ENCODE data around the gene NBPF3.

NBPF3 gene

DNA sequence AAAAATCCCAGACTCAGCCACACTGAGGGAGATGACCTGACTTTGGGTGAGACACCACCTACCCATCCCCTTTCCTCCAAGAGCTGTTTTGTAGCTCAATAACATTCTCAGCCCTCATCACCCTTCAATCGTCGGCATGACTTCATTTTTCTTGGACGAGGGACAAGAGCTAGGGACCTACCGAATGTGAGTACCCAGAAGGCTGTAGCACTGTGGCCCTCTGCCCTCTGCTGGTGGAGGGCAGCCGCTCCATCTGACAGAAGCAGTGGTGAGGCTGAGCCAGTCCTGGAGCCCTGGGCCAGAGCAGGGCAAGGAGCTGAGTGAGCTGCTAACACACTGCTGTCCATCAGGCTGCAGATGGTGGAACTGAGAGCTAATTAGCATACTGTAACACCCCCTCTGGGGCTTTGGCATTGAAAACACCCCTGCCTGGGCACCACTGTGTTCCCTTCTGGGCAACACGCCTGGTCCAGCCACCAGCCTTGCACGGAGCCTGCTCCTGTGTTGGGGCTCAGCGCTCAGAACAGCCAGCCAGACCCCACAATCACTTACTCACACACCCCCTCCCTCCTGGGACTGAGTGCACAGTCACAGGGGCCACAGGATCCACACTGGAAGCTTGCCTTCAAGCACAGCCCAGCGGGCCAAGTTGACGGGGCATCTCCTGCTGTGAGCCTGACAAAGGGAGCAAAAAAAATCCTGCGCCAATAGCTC, 51.0 kb downstream of the NBPF3 start:
- TF ChIP-seq, protein P1, sequence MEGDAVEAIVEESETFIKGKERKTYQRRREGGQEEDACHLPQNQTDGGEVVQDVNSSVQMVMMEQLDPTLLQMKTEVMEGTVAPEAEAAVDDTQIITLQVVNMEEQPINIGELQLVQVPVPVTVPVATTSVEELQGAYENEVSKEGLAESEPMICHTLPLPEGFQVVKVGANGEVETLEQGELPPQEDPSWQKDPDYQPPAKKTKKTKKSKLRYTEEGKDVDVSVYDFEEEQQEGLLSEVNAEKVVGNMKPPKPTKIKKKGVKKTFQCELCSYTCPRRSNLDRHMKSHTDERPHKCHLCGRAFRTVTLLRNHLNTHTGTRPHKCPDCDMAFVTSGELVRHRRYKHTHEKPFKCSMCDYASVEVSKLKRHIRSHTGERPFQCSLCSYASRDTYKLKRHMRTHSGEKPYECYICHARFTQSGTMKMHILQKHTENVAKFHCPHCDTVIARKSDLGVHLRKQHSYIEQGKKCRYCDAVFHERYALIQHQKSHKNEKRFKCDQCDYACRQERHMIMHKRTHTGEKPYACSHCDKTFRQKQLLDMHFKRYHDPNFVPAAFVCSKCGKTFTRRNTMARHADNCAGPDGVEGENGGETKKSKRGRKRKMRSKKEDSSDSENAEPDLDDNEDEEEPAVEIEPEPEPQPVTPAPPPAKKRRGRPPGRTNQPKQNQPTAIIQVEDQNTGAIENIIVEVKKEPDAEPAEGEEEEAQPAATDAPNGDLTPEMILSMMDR (IDR thresholded peaks at IDR 0.05; ENCODE audit: extremely low read depth, missing control alignments): peak; percentile 28
- no peak for DNase-seq (ENCODE audit: low spot score)

DNA sequence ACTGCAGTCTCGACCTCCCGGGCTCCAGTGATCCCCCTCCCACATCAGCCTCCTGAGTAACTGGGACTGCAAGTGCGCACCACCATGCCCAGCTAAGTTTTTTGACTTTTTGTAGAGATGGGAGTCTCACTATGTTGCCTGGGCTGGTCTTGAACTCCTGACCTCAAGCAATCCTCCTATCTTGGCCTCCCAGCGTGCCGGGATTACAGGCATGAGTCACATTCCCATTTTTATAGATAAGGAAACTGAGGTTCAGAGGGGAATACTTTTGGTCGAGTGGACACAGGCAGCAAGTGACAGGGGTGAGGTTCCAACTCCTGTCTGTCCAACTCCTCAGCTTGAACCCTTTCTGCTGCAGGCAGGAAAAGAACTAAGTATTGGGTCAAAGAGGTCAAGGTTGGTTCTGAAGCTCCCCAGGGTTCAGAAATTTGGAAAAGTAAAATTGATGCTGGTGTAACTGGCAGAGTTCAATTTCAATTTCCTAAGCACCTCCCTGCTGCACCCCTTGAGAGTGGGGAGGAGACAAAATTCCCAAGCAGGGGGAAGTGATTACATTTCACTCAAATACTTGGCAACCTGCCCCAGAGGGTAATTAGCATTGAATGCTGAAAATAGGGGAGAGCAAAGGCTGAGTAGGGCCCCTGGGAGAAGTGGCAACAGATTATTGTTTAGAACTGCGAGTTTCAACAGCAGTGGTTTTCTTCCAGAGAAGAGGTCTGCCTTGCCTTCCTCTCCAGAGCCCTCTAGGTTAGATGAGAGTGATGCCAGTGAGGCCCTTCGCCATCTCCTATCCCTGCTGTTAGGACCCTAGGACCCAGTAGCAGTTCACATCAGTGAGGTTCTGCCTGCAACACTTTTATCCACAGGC, 51.8 kb downstream of the NBPF3 start:
- DNase-seq (ENCODE audit: low spot score): no peak
- TF ChIP-seq, protein P1 (IDR thresholded peaks at IDR 0.05; ENCODE audit: extremely low read depth, missing control alignments): no peak

DNA sequence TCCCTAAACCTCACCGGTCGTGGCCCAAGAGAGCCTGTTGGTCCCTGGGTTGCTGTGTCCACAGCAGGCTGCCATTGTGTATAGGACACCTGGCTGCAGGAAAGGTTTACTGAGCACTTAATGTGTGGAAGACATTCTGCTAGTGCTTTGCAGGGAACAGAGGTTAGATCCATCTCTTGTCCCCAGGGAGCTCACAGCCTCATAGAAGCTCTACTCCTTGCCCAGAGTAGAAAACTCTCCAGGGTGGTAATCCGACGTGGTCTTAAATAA, 52.4 kb downstream of the NBPF3 start:
- DNase-seq (ENCODE audit: low spot score): no peak
- TF ChIP-seq, protein P1 (IDR thresholded peaks at IDR 0.05; ENCODE audit: extremely low read depth, missing control alignments): no peak

DNA sequence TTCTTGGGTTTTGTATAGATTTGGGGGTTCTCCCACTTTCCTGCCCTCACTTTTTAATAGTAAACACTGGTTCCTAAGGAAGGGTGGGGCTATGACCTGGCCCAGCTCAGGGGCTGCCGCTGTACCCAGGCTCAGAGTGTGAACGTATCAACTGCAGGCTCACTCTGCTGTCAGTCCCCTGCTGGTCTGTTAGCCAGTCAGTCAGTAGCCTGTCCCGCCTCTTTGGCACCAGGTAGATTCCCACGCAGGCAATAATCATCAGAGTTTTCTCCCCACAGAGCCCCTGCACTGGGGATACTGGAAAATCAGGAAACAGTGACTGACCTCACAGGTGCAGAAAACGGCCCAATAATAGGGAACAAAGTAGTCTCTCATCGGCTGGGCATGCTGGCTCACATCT, 54.3 kb downstream of the NBPF3 start:
- DNase-seq (ENCODE audit: low spot score): no peak
- TF ChIP-seq, protein P1 (IDR thresholded peaks at IDR 0.05; ENCODE audit: extremely low read depth, missing control alignments): no peak

DNA sequence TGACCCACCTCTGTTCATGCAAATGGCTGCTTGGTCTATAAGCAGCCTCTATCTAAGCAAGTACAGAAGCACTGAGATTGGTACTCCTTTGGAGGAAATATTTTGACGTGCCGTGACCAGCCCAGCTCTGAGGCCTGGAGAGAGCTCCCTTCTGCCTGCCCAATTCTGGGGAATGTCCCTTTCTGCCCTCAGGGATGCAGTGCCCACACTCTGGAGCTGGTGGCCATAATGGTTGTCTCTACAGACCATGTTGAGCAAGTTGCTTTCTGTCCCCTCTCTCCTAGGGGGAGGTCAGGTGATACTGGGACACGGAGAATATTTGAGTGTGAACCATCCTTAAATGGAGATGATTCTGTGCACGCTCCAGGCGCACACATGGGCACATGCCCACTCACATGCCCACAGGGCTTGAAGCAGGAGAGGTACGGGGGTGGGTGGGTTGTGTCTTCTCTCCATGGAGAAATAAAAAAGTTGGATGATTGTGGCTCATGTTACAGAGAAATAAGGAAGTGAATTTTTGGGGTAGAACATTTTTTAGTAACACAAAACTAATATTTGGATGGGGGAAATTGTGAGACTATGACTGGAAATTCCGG, 55.4 kb downstream of the NBPF3 start:
- no peak for DNase-seq (ENCODE audit: low spot score)
- TF ChIP-seq, protein P1 (IDR thresholded peaks at IDR 0.05; ENCODE audit: extremely low read depth, missing control alignments): no peak

DNA sequence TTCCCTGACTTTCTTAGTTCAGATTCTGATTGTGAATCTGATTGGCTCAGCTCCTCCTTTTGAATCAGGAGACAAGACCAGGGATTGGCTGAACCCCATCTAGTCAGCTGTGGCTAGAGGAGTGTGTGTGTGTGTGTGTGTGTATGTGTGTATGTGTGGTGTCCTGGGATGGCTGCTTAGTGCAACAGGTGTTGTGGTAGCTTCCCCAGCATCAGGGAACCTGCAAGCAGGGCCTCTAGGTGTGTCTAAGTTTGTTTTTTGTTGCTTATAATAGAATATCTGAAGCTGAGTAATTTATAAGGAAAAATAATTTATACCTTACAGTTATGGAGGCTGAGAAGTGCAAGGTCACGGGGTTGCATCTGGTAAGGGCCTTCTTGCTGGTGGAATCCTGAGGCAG, 56.1 kb downstream of the NBPF3 start:
- no peak for DNase-seq (ENCODE audit: low spot score)
- TF ChIP-seq, protein P1 (IDR thresholded peaks at IDR 0.05; ENCODE audit: extremely low read depth, missing control alignments): no peak

DNA sequence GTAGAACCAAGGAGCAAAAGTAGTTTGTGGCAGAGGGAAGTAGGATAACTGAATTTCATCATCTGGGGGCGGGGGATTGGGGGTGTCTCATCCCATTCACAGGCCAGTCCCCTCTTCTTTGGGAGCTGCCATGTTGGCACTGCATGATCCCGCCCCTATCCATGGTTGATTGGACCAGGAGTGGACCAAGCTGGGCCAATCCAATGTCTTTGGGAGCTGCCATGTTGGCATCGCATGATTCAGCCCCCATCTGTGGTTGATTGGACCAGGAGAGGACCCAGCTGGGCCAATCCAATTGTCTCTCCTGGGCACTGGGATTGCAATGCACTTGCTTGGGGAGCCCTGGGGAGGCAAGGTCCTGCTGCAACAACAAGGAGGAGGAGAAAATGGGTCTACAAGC, 56.9 kb downstream of the NBPF3 start:
- DNase-seq (ENCODE audit: low spot score): no peak

More for the DNA sequence above, 56.9 kb downstream of the NBPF3 start:
- TF ChIP-seq, protein P1 (IDR thresholded peaks at IDR 0.05; ENCODE audit: extremely low read depth, missing control alignments): no peak

Data from GM20000 (cell line).